H9 (cell line): ENCODE results near the gene DDX51. TPM values are rescaled to one million over a fixed set of nuclear protein-coding genes. Genes with fewer than 3 reads are reported as not detected.

Source experiments
- DNase-seq: peaks from one replicate; pipeline ENCODE4 v3.0.0-alpha.2; 2017
- H2AFZ ChIP-seq: one replicate; pipeline ENCODE4 v1.6.1; 2013; ENCODE audit warnings: mild to moderate bottlenecking, low read length, control low read depth, moderate library complexity
- H2AK5ac ChIP-seq: 2 replicates; pipeline ENCODE4 v1.6.1; 2013; ENCODE audit warnings: low read length, control low read depth, mixed read lengths; ENCODE audit not compliant: insufficient read length
- H2BK120ac ChIP-seq: one replicate; pipeline ENCODE4 v1.6.1; 2013; ENCODE audit warnings: low read depth, mild to moderate bottlenecking, low read length, control low read depth, inconsistent platforms; ENCODE audit not compliant: poor library complexity, severe bottlenecking
- H2BK12ac ChIP-seq: 2 replicates; pipeline ENCODE4 v1.6.1; 2013; ENCODE audit warnings: low read length, control low read depth, mixed read lengths, low read depth; ENCODE audit not compliant: insufficient read length
- H2BK15ac ChIP-seq: 2 replicates; pipeline ENCODE4 v1.6.1; 2013; ENCODE audit warnings: low read depth, low read length, control low read depth
- H2BK20ac ChIP-seq: one replicate; pipeline ENCODE4 v1.6.1; 2013; ENCODE audit warnings: low read depth, mild to moderate bottlenecking, low read length, control low read depth, inconsistent platforms; ENCODE audit not compliant: poor library complexity, severe bottlenecking
- H2BK5ac ChIP-seq: 2 replicates; pipeline ENCODE4 v1.6.1; 2013; ENCODE audit warnings: low read length, control low read depth, mixed read lengths; ENCODE audit not compliant: insufficient read length
- H3K14ac ChIP-seq: 2 replicates; pipeline ENCODE4 v1.6.1; 2013; ENCODE audit warnings: low read length, control low read depth; ENCODE audit not compliant: insufficient read depth
- H3K18ac ChIP-seq: 2 replicates; pipeline ENCODE4 v1.6.1; 2013; ENCODE audit warnings: low read depth, mild to moderate bottlenecking, mixed read lengths, low read length, control low read depth; ENCODE audit not compliant: insufficient read length
- H3K23ac ChIP-seq: 2 replicates; pipeline ENCODE4 v1.6.1; 2013; ENCODE audit warnings: low read length, control low read depth, mixed read lengths, low read depth; ENCODE audit not compliant: insufficient read length
- H3K23me2 ChIP-seq: 2 replicates; pipeline ENCODE4 v1.6.1; 2013; ENCODE audit warnings: low read depth, mild to moderate bottlenecking, mixed read lengths, low read length, control low read depth; ENCODE audit not compliant: insufficient read length, poor library complexity, severe bottlenecking
- H3K27ac ChIP-seq: 2 replicates; pipeline ENCODE4 v1.5.1; 2013; ENCODE audit warnings: low read length, control low read depth, mixed read lengths, low read depth; ENCODE audit not compliant: insufficient read length
- H3K27me3 ChIP-seq: 2 replicates; pipeline ENCODE4 v1.6.1; 2013; ENCODE audit warnings: low read length, control low read depth, inconsistent platforms; ENCODE audit not compliant: insufficient read depth
- H3K4ac ChIP-seq: 2 replicates; pipeline ENCODE4 v1.6.1; 2013; ENCODE audit warnings: low read depth, mild to moderate bottlenecking, control low read depth, inconsistent platforms, low read length, moderate library complexity
- H3K4me1 ChIP-seq: 2 replicates; pipeline ENCODE4 v1.6.1; 2013; ENCODE audit warnings: low read length, control low read depth, inconsistent platforms; ENCODE audit not compliant: insufficient read depth
- H3K4me2 ChIP-seq: 2 replicates; pipeline ENCODE4 v1.6.1; 2013; ENCODE audit warnings: low read length, control low read depth, mixed read lengths; ENCODE audit not compliant: insufficient read length, insufficient read depth
- H3K56ac ChIP-seq: 2 replicates; pipeline ENCODE4 v1.6.1; 2013; ENCODE audit warnings: low read depth, mild to moderate bottlenecking, mixed read lengths, low read length, control low read depth; ENCODE audit not compliant: insufficient read length
- H3K79me1 ChIP-seq: 2 replicates; pipeline ENCODE4 v1.6.1; 2013; ENCODE audit warnings: low read depth, mild to moderate bottlenecking, moderate library complexity, low read length, control low read depth, inconsistent platforms; ENCODE audit not compliant: insufficient read depth, poor library complexity, severe bottlenecking
- H3K79me2 ChIP-seq: 2 replicates; pipeline ENCODE4 v1.6.1; 2013; ENCODE audit warnings: low read length, control low read depth, inconsistent platforms; ENCODE audit not compliant: insufficient read depth
- H3K9ac ChIP-seq: 2 replicates; pipeline ENCODE4 v1.6.1; 2013; ENCODE audit warnings: low read length, control low read depth, mixed read lengths; ENCODE audit not compliant: insufficient read length; ENCODE audit errors: extremely low read depth
- H3K9me3 ChIP-seq: one replicate; pipeline ENCODE4 v1.6.1; 2013; ENCODE audit warnings: low read depth, low read length, inconsistent platforms; ENCODE audit not compliant: control insufficient read depth
- H3T11ph ChIP-seq: one replicate; pipeline ENCODE4 v1.6.1; 2013; ENCODE audit warnings: mild to moderate bottlenecking, low read length, control low read depth, inconsistent platforms
- H4K20me1 ChIP-seq: one replicate; pipeline ENCODE4 v1.6.1; 2013; ENCODE audit not compliant: control insufficient read depth, insufficient read length, insufficient read depth
- H4K5ac ChIP-seq: 2 replicates; pipeline ENCODE4 v1.6.1; 2013; ENCODE audit warnings: low read depth, mild to moderate bottlenecking, mixed read lengths, low read length, control low read depth; ENCODE audit not compliant: insufficient read length
- H4K8ac ChIP-seq: replicated peaks from 2 replicates; pipeline ENCODE4 v1.6.1; 2013; ENCODE audit warnings: low read length, control low read depth, mixed read lengths, low read depth; ENCODE audit not compliant: insufficient read length
- H4K91ac ChIP-seq: 2 replicates; pipeline ENCODE4 v1.6.1; 2013; ENCODE audit warnings: low read depth, mild to moderate bottlenecking, moderate library complexity, mixed read lengths, low read length, control low read depth; ENCODE audit not compliant: insufficient read length
- H3K27ac Mint-ChIP-seq, 3 experiments: 2 replicates in 2 of 3; 3 replicates in 1 of 3; pipeline ENCODE4 v1.8.0; 2020 to 2021; ENCODE audit warnings: mixed read lengths in 3 of 3, mild to moderate bottlenecking in 1 of 3, moderate library complexity in 1 of 3
- H3K27me3 Mint-ChIP-seq: 2 replicates; pipeline ENCODE4 v1.8.0; 2021; ENCODE audit warnings: low read depth, mild to moderate bottlenecking, moderate library complexity, mixed read lengths
- H3K36me3 Mint-ChIP-seq, 3 experiments: 2 replicates in 2 of 3; 3 replicates in 1 of 3; pipeline ENCODE4 v1.8.0; 2020 to 2021; ENCODE audit warnings: low read depth in 3 of 3, mixed read lengths in 3 of 3; ENCODE audit not compliant: insufficient read depth in 1 of 3
- H3K4me1 Mint-ChIP-seq, 2 experiments: 2 replicates each; pipeline ENCODE4 v1.8.0; 2020; ENCODE audit warnings: mixed read lengths in 2 of 2
- H3K4me3 Mint-ChIP-seq, 2 experiments: 2 replicates in 1 of 2; 3 replicates in 1 of 2; pipeline ENCODE4 v1.8.0; 2020 to 2021; ENCODE audit warnings: mild to moderate bottlenecking in 2 of 2, mixed read lengths in 2 of 2, moderate library complexity in 1 of 2
- H3K9me3 Mint-ChIP-seq, 2 experiments: 2 replicates in 1 of 2; 3 replicates in 1 of 2; pipeline ENCODE4 v1.8.0; 2020; ENCODE audit warnings: mild to moderate bottlenecking in 2 of 2, mixed read lengths in 2 of 2, moderate library complexity in 1 of 2
- CTCF ChIP-seq: fragments of 200-600 bp; sonication (generic); conservative IDR thresholded peaks from 3 replicates; pipeline ENCODE4 v1.8.0; 2021; ENCODE audit warnings: antibody characterized with exemption, mild to moderate bottlenecking
- WGBS: extraction: QIAGEN DNeasy Blood & Tissue Kit; methylation state at CpG from one replicate; pipeline ENCODE4 v1.1.7; 2013; ENCODE audit warnings: missing lambda C conversion rate, low lambda C conversion rate, mixed read lengths; ENCODE audit not compliant: insufficient read length; ENCODE audit errors: extremely low coverage; 5-methylcytosine and 5-hydroxymethylcytosine counted together
- total RNA-seq: library from RNA; stranded (reverse); gene quantifications from 2 replicates; pipeline ENCODE4 v1.2.1, GENCODE V29; 2021

DDX51 gene
- total RNA-seq, 1 experiment from 2014 or later: 37.9 TPM

GRCh38 chr12:132094269-132094891 is 49.7 kb downstream of the DDX51 start:
- peaks cover 38 to 71% (median 62%) of the 10 kb centered on the region in 3 experiments for H3K36me3 Mint-ChIP-seq
- no CpG with 5 or more reads among the region's 16 CpGs for WGBS

More at GRCh38 chr12:132094269-132094891, 49.7 kb downstream of the DDX51 start:
- H4K91ac ChIP-seq: no peak overlapping the region
- no peak overlapping the region for H2AFZ ChIP-seq
- no peaks in the 10 kb centered on the region for H3K4me1 ChIP-seq
- DNase-seq: no peak
- no peak overlapping the region for H4K5ac ChIP-seq
- H3K14ac ChIP-seq: no peak overlapping the region
- H3K27me3 Mint-ChIP-seq: no peaks in the 10 kb centered on the region
- no peak overlapping the region for H3K4ac ChIP-seq
- no peak overlapping the region for H2AK5ac ChIP-seq
- H3K79me2 ChIP-seq: no peaks in the 10 kb centered on the region; the same call in 1 of the 2 replicates
- H3K27ac ChIP-seq: no peak overlapping the region
- no peak overlapping the region for H3T11ph ChIP-seq
- no peaks in the 10 kb centered on the region for H4K20me1 ChIP-seq
- H3K23me2 ChIP-seq: no peaks in the 10 kb centered on the region
- no peak overlapping the region for H2BK12ac ChIP-seq
- no peaks in the 10 kb centered on the region for H3K79me1 ChIP-seq
- H2BK20ac ChIP-seq: no peak overlapping the region
- H2BK120ac ChIP-seq: no peak overlapping the region
- H3K18ac ChIP-seq: no peak overlapping the region
- H4K8ac ChIP-seq: no peak overlapping the region
- H3K9me3 ChIP-seq: no peaks in the 10 kb centered on the region
- H3K9me3 Mint-ChIP-seq: peaks cover 11 to 14% of the 10 kb centered on the region in 2 experiments
- H2BK15ac ChIP-seq: no peak overlapping the region
- H3K9ac ChIP-seq: no peak overlapping the region
- TF ChIP-seq CTCF: no peak
- peaks cover 0 to 6% of the 10 kb centered on the region in 2 experiments; a peak in 1 of 4 replicates for H3K4me1 Mint-ChIP-seq
- no peak overlapping the region for H3K27ac Mint-ChIP-seq
- no peak overlapping the region for H3K23ac ChIP-seq
- no peaks in the 10 kb centered on the region for H3K27me3 ChIP-seq
- H3K4me2 ChIP-seq: no peak overlapping the region
- H2BK5ac ChIP-seq: no peak overlapping the region
- H3K4me3 Mint-ChIP-seq: no peak overlapping the region
- H3K56ac ChIP-seq: no peak overlapping the region
